ENCODE data around the gene CLDN19. TPM values are rescaled to one million over a fixed set of nuclear protein-coding genes. Genes with fewer than 3 reads are reported as not detected.

Gene CLDN19
- total RNA-seq, 3 donors from 2014 or later = 2.9 to 3.1 TPM; not detected in 1

DNA sequence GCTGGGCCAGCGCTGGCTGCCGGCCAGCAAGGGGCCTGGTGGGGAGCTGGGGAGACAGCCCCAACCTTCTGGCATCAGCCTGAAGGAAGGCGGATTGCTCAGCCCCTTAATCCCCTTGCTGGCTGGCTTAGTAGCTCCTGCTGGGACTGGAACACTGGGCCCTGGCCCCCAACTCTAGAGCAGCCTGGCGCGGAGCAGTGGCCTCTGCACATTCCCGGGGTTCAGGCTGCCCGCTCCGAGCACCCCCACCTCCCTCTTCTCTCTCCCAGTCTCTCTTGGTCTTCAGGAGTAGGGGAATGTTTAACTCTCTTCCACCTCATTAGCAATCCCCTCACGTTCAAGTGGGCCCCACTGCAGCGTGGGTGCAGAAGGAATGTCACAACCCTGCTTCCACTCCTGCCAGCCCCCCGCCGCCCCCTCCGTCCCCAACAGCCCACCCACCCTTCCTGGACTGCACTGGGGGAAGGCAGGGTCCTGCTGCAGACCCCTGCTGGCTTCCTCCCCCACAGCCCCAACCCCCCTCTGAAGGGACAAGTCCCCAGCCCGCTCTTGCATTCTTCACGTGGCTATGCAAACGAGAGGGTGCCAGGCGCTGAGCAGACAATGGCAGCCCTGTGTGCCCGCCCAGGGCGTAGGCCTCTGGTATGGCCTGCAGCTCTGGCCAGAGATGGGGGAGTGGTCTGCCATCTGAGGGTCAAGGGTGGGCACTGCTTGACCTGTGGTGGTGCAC lies 980 bp upstream of the CLDN19 start:
- no peaks in the 10 kb centered on the region for H3K27me3 ChIP-seq
- DNase-seq (ENCODE audit: low spot score in 2 of 2) = no peak
- no peaks in the 10 kb centered on the region for H3K4me1 ChIP-seq
- H3K36me3 ChIP-seq = no peaks in the 10 kb centered on the region
- H3K27ac ChIP-seq = peak overlapping the region; percentile 40 to 78
- H3K9me3 ChIP-seq = no peaks in the 10 kb centered on the region
- TF ChIP-seq POLR2AphosphoS5 (IDR thresholded peaks at IDR 0.05) (no peak), POLR2A (IDR thresholded peaks at IDR 0.05) (no peak)
- TF ChIP-seq, protein P1, sequence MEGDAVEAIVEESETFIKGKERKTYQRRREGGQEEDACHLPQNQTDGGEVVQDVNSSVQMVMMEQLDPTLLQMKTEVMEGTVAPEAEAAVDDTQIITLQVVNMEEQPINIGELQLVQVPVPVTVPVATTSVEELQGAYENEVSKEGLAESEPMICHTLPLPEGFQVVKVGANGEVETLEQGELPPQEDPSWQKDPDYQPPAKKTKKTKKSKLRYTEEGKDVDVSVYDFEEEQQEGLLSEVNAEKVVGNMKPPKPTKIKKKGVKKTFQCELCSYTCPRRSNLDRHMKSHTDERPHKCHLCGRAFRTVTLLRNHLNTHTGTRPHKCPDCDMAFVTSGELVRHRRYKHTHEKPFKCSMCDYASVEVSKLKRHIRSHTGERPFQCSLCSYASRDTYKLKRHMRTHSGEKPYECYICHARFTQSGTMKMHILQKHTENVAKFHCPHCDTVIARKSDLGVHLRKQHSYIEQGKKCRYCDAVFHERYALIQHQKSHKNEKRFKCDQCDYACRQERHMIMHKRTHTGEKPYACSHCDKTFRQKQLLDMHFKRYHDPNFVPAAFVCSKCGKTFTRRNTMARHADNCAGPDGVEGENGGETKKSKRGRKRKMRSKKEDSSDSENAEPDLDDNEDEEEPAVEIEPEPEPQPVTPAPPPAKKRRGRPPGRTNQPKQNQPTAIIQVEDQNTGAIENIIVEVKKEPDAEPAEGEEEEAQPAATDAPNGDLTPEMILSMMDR (IDR thresholded peaks at IDR 0.05) = no peak
- H3K4me3 ChIP-seq = no peak overlapping the region
- intact Hi-C loops (cut with DNase I; ENCODE audit: low total_unique reads) = no loop called here

DNA sequence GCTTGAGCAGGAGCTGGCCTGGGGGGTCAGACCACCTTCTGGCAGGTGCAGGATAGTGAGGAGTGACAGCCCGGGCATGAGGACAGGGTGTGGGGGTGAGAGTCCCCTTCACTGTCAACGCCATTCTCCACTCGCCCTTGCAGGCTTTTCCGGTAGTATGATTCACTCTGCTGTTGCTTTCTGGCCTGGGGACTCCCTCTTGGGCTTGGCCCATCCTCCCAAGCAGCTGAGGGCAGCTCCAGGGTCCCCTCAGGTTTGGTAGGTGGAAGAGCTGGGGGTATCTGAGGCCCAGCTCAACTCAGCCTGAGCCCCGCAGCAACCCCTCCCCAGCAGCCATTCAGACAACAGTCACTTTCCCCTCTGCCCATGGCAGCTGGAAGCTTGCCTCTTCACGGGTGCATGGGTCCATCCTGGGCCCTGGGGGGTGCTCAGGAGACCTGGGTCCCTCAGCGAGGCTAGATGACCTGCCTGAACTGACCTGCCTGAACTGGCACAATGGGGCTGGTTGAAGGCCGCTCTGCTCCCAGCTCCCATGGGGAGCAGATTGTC lies 1.3 kb downstream of the CLDN19 start:
- Histone ChIP-seq H3K9me3 (no peaks in the 10 kb centered on the region), H3K4me3 (peak overlapping the region in 1 of 3 donors; percentile 40), H3K27me3 (no peaks in the 10 kb centered on the region), H3K4me1 (no peaks in the 10 kb centered on the region), H3K36me3 (no peaks in the 10 kb centered on the region), H3K27ac (no peak overlapping the region)
- no peak for DNase-seq (ENCODE audit: low spot score in 2 of 2)
- intact Hi-C loops (cut with DNase I; ENCODE audit: low total_unique reads) = no loop called here
- TF ChIP-seq, protein P1 (IDR thresholded peaks at IDR 0.05) = no peak
- TF ChIP-seq POLR2A (IDR thresholded peaks at IDR 0.05) (no peak), POLR2AphosphoS5 (IDR thresholded peaks at IDR 0.05) (no peak)

DNA sequence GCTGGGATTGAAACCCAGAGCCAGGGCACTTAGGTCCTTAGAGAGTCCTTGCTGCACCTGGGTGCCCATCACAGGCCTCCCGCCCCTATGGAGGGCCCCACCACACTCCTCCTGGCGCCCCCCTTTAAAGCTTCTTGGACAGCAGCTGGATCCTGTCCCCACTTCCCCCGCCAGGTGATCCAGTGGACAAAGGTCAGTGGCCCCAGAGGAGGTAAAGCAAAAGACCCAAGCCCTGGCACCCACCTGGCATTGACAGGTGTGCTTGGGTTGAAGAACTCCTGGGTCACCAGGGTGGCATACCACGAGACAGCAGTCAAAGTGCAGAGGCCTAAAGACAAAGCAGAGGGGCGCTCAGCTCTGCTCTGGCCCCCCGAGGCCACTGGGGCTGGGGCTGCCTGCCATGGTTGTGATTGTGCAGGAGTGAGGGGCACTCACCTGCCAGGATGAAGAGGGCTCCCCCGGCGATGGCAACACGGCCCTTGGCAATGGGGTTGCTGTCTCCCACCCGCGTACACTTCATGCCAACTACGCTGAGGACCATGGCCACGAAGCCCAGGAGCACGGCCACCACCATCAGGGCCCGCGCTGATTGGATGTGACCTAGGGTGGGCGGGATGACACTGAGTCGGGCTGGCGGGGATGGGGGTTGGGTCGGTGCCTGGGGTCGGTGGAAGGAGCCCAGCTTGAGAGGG lies 1.9 kb downstream of the CLDN19 start:
- no peaks in the 10 kb centered on the region for H3K4me1 ChIP-seq

DNA sequence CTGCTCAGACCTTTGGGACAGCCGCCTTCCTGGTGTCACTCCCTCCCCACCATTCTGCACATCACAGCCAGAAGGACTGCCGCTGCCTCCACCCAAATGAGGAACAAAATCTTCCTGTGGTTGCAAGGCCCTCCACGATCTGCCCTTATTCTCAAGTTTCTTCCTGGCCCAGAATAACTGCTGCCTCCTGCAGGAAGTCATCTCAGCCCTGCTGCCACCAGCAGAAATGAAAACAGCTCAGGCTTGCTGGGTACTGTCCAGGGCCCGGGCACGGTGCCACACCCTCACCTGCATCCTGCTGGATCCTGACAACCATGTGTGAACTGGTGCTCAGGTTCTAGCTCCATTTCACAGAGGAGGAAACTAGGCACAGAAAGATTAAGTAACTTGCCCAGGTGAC lies 2.8 kb downstream of the CLDN19 start:
- Histone ChIP-seq H3K27ac (no peak overlapping the region), H3K9me3 (no peaks in the 10 kb centered on the region), H3K36me3 (no peaks in the 10 kb centered on the region), H3K4me3 (no peak overlapping the region), H3K4me1 (no peaks in the 10 kb centered on the region), H3K27me3 (no peaks in the 10 kb centered on the region)
- DNase-seq (ENCODE audit: low spot score in 2 of 2) = peak; percentile 34 to 73
- intact Hi-C loops (cut with DNase I; ENCODE audit: low total_unique reads) = no loop called here
- no peak for TF ChIP-seq POLR2A (IDR thresholded peaks at IDR 0.05)
- TF ChIP-seq, protein P1 (IDR thresholded peaks at IDR 0.05) = no peak
- no peak for TF ChIP-seq POLR2AphosphoS5 (IDR thresholded peaks at IDR 0.05)

More for the DNA sequence above, 1.9 kb downstream of the CLDN19 start:
- Histone ChIP-seq H3K27ac (no peak overlapping the region), H3K36me3 (no peaks in the 10 kb centered on the region), H3K9me3 (no peaks in the 10 kb centered on the region), H3K27me3 (no peaks in the 10 kb centered on the region), H3K4me3 (no peak overlapping the region)
- intact Hi-C loops (cut with DNase I; ENCODE audit: low total_unique reads) = no loop called here
- no peak for TF ChIP-seq POLR2A (IDR thresholded peaks at IDR 0.05)
- TF ChIP-seq POLR2AphosphoS5 (IDR thresholded peaks at IDR 0.05) = no peak
- TF ChIP-seq, protein P1 (IDR thresholded peaks at IDR 0.05) = no peak
- DNase-seq (ENCODE audit: low spot score in 2 of 2) = no peak
